Body of pancreas (tissue), 4 donors: Measurements from ENCODE around the gene DNHD1.

Source experiments
- POLR2A ChIP-seq, 3 donors: fragments of 450-650 bp; IDR thresholded peaks; one replicate each; pipeline ENCODE4 v1.6.1; 2016; ENCODE audit warnings: antibody characterized with exemption in 3 of 3, mild to moderate bottlenecking in 2 of 3
- TF ChIP-seq, protein P1 (sequence below), 7 experiments: fragments of 450-650 bp in 4 of 7; fragments of 200-600 bp in 3 of 7; sonication (generic) in 3 of 7; IDR thresholded peaks; one replicate each; pipeline ENCODE4 v1.5.1; 2016 to 2019; ENCODE audit warnings: antibody characterized with exemption in 7 of 7

DNA sequence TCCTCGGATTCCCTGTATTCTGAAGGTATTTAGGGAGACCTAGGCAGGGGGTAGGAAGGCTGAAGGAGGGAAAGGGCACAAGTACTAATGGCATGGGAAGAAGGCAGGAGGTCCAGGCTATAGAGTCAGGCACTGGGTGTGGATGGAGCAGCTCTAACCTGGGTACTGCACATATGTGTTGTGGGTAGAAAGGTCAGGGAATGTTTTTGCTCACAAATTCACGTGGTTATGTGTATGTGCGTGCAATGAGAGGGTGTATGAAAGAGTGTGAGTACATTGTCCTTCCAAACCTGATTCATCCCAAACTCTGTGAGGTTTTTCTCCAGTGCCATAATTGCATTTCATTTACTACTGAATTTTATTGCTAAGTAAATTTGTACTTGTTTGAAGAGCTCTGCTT lies 23.2 kb downstream of the DNHD1 start:
- no peak for TF ChIP-seq POLR2A (IDR thresholded peaks at IDR 0.05)
- TF ChIP-seq, protein P1, sequence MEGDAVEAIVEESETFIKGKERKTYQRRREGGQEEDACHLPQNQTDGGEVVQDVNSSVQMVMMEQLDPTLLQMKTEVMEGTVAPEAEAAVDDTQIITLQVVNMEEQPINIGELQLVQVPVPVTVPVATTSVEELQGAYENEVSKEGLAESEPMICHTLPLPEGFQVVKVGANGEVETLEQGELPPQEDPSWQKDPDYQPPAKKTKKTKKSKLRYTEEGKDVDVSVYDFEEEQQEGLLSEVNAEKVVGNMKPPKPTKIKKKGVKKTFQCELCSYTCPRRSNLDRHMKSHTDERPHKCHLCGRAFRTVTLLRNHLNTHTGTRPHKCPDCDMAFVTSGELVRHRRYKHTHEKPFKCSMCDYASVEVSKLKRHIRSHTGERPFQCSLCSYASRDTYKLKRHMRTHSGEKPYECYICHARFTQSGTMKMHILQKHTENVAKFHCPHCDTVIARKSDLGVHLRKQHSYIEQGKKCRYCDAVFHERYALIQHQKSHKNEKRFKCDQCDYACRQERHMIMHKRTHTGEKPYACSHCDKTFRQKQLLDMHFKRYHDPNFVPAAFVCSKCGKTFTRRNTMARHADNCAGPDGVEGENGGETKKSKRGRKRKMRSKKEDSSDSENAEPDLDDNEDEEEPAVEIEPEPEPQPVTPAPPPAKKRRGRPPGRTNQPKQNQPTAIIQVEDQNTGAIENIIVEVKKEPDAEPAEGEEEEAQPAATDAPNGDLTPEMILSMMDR (IDR thresholded peaks at IDR 0.05), result no peak
